NCI-H1436 treated with DMSO at 0.1 percent for 48 hours (cell line): Measurements from ENCODE around the gene GPR18.
"Not testable (repeated sequence)": the region's sequence is repeated elsewhere in the genome, so short reads cannot be mapped to it uniquely, and the experiment has no call there.

Experiments used
- DNase-seq: peaks from one replicate; lab custom pipeline; 2025; lab: John Stamatoyannopoulos, UW

The GPR18 gene

GRCh38 chr13:99228737-99229691 is 29.2 kb downstream of the GPR18 start:
- DNase-seq = no peak

DNA sequence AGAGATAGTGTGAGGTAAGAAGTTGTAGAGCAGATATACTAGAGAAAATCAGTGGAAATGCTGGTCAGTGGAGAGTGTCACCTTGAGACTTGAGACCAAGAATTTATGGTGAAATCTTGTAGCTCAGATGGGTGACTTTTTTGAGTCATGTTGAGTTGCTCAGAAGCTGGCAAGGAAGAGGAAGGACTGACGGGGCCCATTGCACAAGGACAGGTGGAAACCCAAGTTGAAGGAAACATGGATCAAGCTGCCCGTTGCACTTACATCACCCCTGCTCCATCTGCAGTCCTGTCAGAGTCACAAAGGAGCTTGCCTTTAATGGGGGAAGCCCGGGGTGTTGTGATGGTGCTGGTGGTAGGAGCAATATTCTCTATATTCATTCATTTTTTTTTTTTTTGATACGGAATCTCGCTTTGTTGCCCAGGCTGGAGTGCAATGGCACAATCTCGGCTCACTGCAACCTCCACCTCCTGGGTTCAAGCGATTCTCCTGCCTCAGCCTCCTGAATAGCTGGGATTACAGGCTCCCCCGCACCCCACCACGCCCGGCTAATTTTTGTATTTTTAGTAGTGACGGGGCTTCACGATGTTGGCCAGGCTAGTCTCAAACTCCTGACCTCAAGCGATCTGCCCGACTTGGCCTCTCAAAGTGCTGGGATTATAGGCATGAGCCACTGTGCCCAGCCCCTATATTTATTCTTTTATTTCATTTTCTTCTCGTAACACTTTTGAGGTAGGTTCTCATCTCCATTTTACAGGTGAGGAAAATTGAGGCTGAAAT is 30.1 kb downstream of the GPR18 start:
- no peak for DNase-seq

DNA sequence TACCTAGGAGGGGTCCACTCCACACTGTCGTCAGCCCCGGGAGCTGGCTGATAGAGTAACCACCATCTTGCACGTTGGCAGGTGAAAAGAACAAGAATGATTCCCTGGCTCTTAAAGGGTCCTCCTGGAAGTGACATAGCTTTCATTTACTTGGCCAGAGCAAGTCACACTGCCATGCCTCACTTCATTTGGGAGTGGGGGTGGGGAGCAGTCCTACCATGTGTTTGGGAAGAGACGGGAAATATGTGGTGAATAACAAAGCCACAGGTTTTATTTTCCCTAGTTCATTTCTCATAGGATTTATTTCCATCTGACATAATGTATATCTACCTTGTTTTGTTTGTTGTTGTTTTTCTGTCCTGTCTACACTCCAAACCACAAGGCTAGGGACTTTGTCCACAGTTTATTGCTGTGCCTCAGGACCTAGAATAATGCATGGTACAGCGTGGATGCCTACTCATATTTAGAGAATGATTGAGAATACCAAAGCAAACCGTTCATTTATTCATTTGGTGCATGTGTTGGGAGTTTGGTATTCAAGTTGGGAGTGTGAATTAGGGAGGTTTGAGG is 30.8 kb downstream of the GPR18 start:
- DNase-seq = no peak

GRCh38 chr13:99226513-99226912 is 31.7 kb downstream of the GPR18 start:
- DNase-seq = no peak

- no peak for DNase-seq
These were observed 33.1 kb downstream of the GPR18 start for GRCh38 chr13:99225078-99225477.

GRCh38 chr13:99224021-99224420 is 34.2 kb downstream of the GPR18 start:
- no peak for DNase-seq

- DNase-seq = no peak
These were observed 34.6 kb downstream of the GPR18 start for GRCh38 chr13:99223587-99223986.

- no peak for DNase-seq
These were observed 36.5 kb downstream of the GPR18 start for GRCh38 chr13:99221567-99222239.

- no peak for DNase-seq
These were observed 37.8 kb downstream of the GPR18 start for GRCh38 chr13:99220199-99220935.

GRCh38 chr13:99218969-99219368 is 39.2 kb downstream of the GPR18 start:
- DNase-seq = no peak

DNA sequence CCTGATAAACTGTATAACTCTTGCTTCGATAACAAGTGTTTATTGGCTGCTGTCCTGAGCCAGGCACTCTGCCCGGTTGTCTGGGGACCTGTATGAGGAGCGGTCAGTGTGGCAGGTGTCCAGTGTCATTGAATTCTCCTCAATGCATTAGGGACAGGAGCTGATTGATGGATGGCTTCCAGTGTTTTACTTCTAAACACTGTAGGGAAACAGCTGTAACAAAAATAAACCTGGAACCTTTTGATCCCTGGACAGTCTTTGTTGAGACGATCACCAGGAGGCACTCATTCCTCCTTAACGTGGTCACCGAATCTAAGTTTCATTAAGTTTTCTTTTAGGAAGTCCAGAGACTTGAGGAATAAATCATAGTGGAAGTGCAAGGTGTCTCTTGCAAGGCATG is 39.6 kb downstream of the GPR18 start:
- no peak for DNase-seq

- no peak for DNase-seq
These were observed 40.1 kb downstream of the GPR18 start for GRCh38 chr13:99218126-99218525.

DNA sequence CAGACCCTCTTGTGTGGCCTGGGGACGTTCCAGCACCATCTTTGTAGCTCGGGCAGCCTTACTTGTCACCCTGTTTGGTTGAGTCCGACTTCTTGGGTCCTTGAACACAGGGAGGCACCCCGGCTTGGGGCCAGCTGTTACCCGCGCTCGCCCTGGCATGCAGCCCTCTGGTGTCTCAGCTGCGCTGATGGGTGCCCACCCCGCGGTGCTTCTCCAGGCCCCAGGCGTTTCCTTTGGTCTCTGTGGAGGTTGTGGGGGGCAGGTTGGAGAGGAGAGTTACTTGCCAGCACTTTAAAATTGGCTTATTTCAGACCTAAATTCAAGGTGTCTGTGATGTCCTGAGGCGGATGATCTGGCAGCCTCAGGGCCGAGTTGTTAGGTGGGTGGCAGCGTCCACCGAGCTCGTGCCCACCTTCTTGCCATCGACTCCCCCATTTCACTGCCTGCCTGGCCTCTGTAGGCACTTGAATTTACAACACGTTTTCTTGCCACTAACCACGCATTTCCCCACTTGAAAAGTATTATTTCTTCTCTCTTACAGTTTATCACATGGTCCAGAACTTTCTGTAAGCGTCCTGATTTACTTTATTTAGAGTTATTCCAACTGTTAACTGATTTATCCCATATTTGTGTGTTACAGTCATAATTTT is 40.6 kb downstream of the GPR18 start:
- no peak for DNase-seq

DNA sequence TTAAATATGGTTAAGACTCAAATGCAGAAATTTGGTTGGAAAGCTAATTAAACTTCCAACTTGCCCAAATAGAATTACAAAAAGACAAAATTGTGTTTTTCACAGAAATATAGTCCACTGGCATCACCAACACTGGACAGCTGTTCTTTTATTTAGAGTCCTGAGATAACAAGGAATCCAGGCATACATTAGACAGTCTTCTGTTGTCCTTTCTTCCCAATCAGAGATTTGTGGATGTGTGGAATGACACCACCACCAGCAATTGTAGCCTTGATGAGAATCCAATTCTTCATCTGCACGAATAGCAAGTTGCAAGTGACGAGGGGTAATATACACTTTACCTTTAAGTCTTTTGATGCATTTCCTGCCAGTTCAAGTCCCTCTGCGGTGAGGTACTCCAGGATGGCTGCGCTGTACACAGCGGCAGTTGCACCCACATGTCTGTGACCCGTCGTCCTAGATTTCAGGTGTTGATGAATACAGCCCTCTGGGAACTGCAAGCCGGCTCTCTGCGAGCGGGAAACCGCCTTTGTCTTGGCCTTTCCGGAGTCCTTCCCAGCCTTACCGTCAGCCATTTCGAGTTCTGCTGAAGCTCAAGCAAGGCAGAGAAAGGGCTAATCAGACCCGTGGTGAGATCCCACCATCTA is 42.9 kb downstream of the GPR18 start:
- DNase-seq = no peak

DNA sequence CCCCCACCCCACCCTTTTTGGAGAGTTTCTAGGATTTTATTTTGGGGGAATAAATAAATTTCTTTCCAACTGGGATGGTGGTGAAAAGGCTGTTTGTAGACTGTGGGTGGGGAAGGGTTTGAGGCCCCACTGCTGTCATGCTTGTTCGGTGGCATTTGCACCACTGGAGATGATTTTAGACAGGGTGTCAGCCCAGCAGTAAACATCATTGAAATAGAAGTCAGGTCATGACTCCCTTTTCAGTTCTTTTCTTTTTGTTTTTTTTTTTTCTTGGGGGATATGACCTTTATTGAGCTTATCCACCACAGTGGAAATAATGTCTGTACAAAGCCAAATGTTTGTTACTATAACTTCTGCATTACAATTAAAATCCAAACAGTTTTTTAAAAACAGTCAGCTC is 43.4 kb downstream of the GPR18 start:
- DNase-seq = no peak

- no peak for DNase-seq
These were observed 43.9 kb downstream of the GPR18 start for GRCh38 chr13:99214232-99214631.

DNA sequence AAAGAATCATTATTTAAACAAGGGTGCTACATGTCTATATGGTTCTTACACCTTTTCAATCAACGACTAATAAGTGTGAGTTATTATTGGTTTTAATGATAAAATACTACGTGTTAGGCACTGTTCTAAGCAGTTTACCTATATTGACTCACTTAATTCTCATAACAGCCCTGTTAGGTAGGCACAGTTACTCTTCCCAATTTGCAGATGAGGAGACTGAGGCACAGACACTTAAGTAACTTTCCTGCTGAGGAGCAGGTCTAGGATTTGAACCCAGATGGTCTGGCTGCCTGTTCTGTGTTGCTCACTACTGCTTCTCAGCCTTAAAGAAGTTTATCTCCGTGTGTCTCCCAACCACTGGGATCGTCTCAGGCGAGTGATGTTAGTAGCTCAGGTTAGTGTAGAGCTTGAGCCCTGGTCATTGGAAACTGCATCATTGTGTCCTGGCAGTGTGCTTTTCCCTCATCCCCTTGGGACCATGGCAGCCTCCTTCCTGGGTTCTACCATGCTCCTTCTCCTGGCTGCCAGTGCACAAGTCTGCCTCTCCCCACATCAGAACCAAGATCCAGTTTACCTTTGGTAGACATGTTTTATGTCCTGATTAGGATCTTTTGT is 46.7 kb downstream of the GPR18 start:
- DNase-seq = no peak

DNA sequence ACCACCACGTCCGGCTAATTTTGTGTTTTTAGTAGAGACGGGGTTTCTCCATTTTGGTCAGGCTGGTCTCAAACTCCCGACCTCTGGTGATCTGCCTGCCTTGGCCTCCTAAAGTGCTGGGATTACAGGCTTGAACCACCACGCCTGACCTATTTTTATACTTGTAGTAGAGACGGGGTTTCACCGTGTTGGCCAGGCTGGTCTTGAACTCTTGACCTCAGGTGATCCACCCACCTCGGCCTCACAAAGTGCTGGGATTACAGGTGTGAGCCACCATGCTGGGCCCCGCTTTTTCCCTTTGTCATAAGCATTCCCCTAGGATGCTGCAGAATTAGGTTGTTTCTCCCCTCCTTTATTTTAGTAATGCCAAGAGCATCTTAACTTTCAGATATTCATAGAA is 47.6 kb downstream of the GPR18 start:
- DNase-seq = not testable (repeated sequence)

GRCh38 chr13:99208845-99209527 is 49.2 kb downstream of the GPR18 start:
- DNase-seq = no peak
